Stimulated activated CD8-positive, alpha-beta memory T cell treated with anti-CD3 and anti-CD28 coated beads, Interleukin-7, amount 100 ng/mL, for 4 hours (primary cell): Measurements from ENCODE around the gene DNAJA3.

Source experiments
- DNase-seq, 2 donors: peaks; one replicate each; pipeline ENCODE4 v3.0.0-alpha.2; 2020; ENCODE audit warnings: low read depth in 2 of 2

DNAJA3 gene

GRCh38 chr16:4433914-4434787 is 8.5 kb downstream of the DNAJA3 start:
- no peak for DNase-seq

- no peak for DNase-seq
Measured at GRCh38 chr16:4435337-4436067, 9.8 kb downstream of the DNAJA3 start.

DNA sequence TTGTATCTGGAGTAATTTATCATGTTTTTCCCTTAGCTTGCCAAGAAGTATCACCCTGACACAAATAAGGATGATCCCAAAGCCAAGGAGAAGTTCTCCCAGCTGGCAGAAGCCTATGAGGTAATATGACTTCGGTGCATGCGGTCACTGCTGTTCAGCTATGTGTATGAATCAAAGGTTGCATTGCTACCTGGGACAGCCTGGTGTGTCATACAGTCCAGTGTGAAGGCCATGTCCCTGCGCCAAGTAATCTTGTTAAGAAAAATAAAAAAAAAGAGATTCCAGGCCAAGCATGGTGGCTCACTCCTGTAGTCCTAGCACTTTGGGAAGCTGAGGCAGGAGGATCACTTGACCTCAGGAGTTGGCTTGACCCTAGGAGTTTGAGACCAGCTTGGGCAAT is 11.7 kb downstream of the DNAJA3 start:
- DNase-seq: no peak

DNA sequence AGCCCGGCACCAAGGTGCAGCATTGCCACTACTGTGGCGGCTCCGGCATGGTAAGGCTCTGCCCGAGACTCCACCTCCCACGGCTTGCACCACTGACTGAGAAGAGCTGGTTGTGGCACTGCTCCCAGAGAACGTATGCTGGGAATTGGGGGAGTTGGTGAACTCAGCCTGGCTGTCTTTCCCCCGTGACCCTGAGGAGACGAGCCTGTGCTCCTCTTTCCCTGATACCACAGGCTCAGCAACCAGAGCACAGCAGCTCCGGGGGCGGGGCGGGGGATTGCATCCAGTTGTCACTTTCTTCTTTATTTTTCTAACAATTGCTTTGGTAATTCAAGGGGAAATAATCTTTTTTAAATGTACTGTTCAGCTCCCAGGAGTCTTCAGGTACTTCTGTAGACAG is 16.7 kb downstream of the DNAJA3 start:
- DNase-seq: no peak

DNA sequence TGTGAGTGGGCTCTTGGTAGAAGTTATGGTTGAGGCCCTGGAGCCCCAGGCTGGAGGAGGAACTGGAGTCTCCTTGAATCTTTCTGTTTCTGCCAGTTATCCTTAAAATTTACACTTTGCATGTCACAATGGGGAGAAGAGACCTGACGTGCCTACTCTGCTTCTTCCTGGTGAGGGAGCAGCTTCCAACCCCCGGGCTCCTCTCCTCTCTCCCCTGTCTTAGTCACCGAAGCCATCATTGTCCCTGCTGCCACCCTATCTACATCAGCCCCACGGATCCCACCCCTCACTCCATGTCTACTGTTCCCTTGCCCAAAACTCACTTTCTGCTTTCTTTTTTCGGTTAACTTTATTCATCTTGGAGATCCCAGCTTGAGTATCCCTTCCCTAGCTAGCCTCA is 17.6 kb downstream of the DNAJA3 start:
- DNase-seq: no peak

GRCh38 chr16:4443986-4444385 is 18.3 kb downstream of the DNAJA3 start:
- DNase-seq: no peak

- DNase-seq: no peak
Measured at GRCh38 chr16:4450430-4450829, 24.8 kb downstream of the DNAJA3 start.

DNA sequence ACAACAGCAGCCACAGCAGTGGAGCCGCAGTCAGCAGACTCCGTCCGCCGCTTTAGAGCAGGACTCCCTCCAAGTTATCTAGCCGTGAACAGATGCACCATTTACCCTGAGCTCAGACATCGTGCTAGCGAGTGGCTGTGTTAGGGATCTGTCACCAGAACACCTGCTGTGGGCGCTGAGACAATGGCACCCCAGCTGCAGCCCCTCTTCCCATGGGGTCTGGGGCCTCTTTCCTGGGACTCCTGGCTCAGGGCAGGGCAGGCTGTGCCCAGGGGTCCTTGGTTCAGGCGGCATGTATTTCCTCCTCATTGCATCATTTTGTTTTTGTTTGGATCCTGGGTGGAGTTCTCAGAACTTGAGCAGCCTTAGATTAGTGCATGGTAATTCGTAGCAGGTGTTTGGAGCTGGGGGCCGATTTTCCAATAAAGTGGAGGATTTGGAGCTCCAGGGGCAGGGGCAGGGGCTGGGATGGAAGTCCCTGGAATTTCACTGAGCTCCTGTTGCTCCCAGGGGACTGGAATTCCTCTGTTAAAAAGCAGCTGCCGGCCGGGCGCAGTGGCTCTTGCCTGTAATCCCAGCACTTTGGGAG is 25.4 kb downstream of the DNAJA3 start:
- DNase-seq: no peak

- no peak for DNase-seq
Measured at GRCh38 chr16:4452674-4453073, 27.0 kb downstream of the DNAJA3 start.

DNA sequence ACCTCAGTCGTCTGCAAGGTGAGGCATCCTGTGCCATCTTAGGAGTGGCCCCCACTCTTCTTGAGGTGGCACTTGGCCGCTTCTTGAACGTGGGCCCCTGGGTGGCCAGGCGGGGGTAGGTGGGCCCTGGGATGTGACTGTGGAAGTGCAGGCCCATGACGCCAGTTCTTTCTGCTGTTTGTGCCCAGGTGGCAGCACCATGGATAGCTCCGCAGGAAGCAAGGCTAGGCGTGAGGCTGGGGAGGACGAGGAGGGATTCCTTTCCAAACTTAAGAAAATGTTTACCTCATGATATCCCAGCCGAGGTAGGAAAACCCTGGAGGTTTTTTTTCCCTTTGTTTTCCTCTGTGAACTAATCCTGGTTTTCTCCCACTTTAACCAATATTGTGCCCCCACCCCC is 29.0 kb downstream of the DNAJA3 start:
- no peak for DNase-seq

GRCh38 chr16:4455081-4455480 is 29.4 kb downstream of the DNAJA3 start:
- no peak for DNase-seq

GRCh38 chr16:4455951-4456350 is 30.3 kb downstream of the DNAJA3 start:
- DNase-seq: no peak

- no peak for DNase-seq
Measured at GRCh38 chr16:4460936-4461249, 35.2 kb downstream of the DNAJA3 start.

DNA sequence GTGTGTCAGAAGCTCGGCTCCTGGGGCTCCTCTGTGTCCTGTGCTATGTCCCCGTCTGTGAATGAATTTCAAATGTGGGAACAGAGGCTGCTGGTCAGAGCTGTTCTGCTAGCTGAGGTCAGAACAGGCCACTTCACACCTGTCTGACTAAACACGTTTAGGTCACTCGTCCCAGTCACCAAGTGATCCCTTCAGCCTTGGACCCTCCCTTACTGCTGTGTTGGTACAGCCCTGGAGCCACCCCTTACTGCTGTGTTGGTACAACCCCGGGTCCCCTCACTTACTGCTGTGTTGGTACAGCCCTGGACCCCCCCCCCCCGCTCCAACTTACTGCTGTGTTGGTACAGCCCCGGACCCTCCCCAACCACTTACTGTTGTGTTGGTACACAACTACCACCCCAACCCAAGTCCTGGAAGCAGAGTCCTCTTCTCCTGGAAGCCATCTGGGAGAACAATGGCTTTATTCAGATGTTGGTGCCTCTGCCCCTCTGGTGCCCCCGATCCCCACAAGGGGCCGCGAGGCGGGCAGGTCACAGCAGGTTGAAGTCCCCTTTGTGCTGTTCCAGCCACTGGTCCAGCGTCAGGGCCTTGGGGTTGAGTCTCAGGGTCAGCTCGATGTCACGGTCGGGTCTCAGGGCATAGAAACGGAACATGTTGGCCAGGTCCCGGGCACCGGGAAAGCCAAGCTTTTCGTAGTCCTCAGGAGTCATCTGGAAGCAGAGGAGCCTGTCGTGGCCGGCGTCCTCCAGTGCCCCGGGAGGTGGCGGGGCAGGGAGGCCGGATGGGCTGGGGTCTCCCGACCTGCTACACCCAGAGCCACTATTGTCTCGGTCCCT is 35.8 kb downstream of the DNAJA3 start:
- DNase-seq: no peak

DNA sequence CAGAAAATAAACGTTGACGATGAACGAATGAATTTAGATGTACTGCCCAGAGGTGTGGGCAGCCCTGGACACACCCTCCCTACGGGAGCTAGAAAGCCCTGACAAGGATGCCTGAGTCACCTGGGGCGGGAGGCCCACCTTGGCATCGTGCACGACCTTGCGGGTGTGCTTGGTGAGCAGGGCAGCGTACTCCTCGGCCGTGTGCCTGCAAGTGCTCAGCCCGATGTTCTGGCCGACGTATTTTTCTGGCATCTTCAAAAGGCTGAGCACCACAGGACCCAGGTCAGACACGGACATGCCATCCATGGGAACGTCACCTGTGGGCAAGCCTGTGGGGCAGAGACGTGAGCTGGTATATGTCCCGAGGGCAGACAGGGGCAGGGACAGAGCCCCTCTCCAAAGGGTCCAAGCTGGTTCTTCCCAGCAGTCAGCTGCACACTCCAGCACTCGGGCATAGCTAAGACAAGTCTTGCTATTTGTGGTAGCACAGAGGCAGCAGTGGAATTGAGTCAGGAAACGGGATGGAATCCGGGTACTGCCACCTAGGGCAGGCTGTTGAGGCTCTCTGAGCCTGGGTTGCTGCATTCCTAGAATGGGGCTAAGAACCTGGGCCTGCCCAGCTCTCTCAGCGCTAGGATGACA is 38.0 kb downstream of the DNAJA3 start:
- no peak for DNase-seq

DNA sequence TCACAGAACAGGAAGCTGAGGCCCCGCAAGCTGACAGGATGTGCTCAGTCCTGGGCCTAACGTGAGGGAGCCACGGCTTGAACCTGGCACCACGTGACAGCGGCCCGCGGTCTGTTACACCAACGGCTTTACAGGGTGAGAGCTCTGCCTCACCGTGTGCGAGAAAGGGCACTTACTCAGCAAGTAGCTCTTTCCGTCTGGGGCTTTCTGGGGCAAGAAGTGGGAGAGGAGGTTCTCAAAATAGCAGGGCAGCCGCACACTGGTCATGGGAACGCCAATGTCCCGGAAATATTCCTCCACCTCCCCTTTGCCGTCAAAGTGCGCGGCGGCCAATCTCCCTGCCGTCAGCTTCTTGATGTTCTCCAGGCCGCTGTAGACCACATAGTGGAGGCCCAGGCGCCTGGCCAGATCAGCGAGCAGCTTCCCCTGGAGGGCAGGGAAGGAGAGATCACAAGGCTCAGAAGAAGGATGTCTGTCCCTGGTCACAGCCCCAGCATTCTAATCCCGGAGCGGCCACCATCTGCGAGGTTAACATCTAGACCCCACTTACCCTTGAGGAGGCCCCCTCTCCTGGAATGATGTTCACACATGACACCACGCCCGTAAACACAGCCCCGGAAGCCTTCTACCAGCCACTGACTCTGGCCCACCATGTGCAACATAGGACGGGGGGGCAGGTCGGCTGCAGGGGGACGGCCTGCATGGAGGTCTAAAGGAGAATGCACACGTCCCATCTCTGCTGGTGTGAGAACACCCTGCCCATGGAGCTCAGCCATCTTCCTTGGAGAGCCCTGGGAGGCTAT is 40.5 kb downstream of the DNAJA3 start:
- DNase-seq: peak; percentile 58 to 74

DNA sequence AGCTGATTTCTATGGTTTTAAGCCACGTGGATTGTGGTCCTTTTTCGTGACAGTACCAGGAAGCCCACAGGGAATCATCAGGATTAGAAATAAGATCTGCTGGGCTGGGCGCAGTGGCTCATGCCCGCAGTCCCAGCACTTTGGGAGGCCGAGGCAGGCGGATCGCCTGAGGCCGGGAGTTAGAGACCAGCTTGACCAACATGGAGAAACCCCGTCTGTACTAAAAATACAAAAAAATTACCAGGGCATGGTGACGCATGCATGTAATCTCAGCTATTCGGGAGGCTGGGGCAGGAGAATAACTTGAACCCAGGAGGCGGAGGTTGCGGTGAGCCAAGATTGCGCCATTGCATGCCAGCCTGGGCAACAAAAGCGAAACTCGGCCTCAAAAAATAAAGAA is 42.2 kb downstream of the DNAJA3 start:
- no peak for DNase-seq

- no peak for DNase-seq
Measured at GRCh38 chr16:4468972-4469371, 43.3 kb downstream of the DNAJA3 start.

DNA sequence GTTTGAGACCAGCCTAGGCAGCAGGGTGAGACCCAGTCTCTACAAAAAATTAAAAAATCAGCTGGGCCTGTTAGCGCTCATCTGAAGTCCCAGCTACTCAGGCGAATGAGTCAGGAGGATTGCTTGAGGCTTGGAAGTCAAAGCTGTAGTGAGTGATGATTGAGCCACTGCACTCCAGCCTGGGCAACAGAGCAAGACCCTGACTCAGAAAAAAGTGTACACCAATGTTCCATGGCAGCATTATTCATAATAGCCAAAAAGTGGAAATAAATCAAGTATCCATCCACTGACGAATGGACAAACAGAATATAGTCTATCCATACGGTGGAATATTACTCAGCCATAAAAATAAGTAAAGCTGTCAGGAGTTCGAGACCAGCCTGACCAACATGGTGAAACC is 46.2 kb downstream of the DNAJA3 start:
- no peak for DNase-seq

- no peak for DNase-seq
Measured at GRCh38 chr16:4472880-4473279, 47.2 kb downstream of the DNAJA3 start.
